C1 segment of cervical spinal cord (tissue), 14 donors: ENCODE data around the gene SHC3.
A peak's percentile ranks its signal among the peaks of the same experiment; 100 is the strongest.

Source experiments
- DNase-seq, 14 donors: peaks; one replicate each; lab custom pipeline; 2025; lab: John Stamatoyannopoulos, UW

Gene SHC3

DNA sequence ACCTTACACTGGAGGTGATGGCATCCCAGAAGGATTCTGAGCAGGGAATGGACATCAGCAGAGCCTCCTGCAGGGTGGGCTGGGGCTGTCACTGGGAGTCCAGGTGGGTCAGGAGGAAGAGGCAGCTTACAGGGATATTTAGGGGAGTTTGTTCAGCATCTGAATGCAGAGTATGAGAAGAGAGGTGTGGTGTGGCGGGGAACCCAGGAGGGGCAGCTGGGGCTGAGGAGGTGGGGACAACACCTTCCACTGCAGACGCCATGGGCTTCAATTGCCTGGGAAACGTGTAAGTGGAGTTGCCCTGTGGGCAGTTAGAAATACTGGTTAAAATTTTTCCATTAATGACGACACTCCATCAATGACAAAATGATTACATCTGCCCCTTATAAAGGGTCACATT is 153.9 kb downstream of the SHC3 start:
- no peak for DNase-seq

DNA sequence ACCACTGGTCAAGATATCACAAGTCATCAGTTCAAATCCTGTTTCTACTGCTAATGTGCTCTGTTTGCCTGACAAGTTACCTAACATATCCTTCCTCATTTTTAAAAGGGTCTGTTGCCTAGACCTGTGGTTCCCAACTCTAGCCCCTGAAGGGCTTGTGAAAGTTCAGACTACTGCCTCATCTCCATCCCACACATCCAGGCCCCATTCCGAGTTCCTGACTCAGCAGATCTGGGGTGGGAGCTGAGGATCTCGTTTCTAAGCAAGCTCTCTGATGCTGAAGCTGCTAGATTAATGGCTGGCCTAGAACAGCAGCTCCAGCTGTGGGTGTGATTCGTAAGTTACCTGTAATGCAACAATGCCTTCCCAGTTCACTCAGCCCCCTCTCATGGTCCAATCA is 154.9 kb downstream of the SHC3 start:
- DNase-seq, result no peak

GRCh38 chr9:89022902-89023301 is 155.7 kb downstream of the SHC3 start:
- no peak for DNase-seq

DNA sequence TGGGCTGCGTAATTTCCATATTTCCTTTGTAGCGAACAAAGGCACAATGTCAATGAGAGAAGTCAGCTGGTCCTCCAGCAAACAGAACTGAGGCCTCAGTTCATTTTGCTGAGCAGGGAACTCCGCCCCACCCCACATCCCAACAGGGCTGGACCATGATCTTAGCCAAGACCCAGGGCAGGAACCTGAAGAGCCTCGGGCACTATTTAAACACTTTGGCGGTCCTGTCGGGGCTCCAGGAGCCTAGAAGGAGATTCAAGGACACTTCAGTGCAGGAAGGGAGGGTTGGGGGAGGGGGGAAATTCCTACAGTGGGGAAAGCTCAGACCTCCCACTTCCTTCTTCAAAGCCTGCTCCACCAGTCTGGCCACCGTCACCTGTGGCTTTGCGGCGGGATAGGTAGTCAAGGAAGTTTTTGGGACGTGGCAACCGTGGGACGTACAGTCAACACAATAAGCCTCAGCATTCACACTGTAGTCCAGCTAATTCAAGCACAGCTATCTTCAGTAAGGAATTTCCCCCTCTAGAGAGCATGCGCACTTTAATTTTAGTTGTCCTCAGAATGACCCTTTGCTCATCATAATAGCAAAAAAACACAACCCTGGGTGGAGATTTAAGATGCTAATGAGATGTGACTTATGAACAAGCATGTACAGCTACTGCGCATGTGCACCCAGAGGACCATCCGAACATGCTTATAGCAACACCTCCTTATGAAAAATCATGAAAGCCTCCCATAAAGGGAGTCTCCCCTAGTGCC is 156.4 kb downstream of the SHC3 start:
- no peak for DNase-seq

DNA sequence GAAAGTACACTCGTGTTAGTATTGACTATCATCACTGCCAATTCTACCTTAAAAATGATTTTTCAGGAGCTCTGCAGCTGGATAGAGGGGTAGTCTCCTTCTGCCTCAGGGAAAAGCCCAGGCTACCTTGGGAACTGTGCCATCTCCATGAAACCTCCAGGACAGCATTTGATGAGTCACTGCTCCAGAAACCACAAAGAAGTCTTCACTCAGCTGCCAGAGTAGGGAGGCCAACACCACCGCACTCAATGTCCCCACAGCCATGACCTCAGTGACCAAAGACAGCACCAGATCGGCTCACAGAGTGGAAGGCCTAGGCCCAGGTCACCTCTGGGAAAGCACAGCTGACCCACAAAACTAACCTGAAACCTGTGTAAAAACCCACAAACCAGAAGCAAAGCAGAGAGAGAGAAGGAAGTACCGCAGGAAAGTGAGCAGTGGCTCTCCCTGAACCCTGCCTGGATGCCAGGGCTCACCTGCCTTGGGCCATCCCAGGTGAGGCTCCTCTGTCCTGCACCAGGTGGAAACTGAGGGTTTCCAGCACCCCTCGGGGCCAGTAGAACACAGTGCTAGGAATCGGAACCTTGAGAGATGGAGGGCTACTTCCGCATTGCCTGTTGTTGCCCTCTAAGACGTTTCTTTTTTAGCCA is 157.3 kb downstream of the SHC3 start:
- peak in 1 of 14 donors; percentile 58 for DNase-seq

GRCh38 chr9:89020754-89021153 is 157.9 kb downstream of the SHC3 start:
- no peak for DNase-seq

DNA sequence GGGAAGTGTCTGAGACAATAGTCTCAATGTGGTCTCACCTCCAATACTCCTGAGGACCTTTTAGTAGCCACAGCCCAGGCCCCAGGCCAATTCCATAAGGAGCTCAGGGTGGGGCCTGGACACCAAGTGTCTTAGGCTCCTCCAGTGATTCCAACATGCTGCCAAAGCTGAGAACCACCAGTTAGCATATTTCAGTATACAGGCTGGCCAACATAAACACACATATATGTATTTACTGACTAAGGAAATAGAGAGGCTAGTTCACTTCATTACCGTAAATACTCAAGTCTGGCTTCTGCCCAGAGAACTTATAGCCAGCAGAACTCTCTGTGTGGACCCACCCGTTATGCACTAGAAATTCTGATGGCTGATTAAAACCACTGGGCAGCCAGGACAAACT is 163.3 kb downstream of the SHC3 start:
- DNase-seq, result no peak

GRCh38 chr9:89014153-89014552 is 164.5 kb downstream of the SHC3 start:
- no peak for DNase-seq

DNA sequence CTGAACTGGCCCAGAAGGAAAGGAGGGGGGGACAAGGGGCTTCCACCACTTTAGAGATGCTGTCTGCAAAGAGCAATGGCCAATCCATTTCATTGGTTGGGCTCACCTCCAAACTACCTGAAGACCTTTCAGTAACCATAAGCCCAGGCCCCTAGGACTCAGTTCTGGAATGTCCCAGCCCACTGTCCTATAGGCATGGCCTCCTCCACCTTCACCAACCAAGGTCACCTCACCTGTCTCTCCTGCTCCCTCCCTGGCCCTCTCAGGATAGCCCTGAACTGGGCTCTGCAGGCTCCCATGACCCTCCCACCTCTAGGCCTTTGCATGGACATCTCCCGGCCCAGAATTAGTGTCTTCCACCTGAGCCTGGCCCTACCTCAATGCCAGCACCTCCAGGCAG is 165.0 kb downstream of the SHC3 start:
- no peak for DNase-seq

GRCh38 chr9:89012294-89013042 is 166.2 kb downstream of the SHC3 start:
- no peak for DNase-seq

- no peak for DNase-seq
Measured at GRCh38 chr9:89011683-89012082, 166.9 kb downstream of the SHC3 start.

GRCh38 chr9:89010526-89011111 is 168.0 kb downstream of the SHC3 start:
- no peak for DNase-seq

DNA sequence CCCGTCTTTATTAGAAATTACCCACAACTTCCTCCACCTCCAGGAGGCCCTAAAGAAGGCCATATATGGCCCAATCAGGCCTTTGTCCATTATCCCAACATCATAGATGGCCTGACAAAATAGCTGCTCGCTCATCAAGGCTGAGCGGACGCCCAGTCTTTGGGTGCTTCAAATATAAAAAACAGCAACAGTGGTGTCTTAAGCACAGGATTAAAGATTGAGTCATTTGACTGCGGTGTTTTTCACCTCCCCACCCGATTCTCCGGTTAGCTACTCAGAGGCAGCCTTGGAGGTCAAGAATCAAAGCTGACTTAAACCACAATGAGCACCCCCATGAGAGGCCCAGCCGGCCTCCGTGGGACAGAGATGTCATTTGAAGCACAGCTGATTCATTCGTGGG is 168.6 kb downstream of the SHC3 start:
- DNase-seq, result no peak

DNA sequence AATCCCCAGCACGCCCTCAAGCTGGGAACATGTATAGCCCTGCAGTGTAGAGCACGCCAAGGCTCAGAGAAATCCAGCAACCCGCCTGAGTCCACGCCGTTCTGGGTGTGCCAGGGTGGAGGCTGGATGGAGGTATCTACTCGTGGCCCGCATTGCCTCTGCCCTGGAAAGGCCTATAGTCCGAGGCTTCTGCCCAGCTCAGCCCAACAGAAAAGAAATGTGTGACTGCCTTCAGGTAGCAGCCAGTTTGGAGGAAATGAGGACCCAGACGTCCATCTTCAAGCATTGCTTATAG is 169.1 kb downstream of the SHC3 start:
- DNase-seq, result no peak

- no peak for DNase-seq
Measured at GRCh38 chr9:89008744-89009545, 169.7 kb downstream of the SHC3 start.

- DNase-seq, result no peak
Measured at GRCh38 chr9:89008055-89008743, 170.4 kb downstream of the SHC3 start.

DNA sequence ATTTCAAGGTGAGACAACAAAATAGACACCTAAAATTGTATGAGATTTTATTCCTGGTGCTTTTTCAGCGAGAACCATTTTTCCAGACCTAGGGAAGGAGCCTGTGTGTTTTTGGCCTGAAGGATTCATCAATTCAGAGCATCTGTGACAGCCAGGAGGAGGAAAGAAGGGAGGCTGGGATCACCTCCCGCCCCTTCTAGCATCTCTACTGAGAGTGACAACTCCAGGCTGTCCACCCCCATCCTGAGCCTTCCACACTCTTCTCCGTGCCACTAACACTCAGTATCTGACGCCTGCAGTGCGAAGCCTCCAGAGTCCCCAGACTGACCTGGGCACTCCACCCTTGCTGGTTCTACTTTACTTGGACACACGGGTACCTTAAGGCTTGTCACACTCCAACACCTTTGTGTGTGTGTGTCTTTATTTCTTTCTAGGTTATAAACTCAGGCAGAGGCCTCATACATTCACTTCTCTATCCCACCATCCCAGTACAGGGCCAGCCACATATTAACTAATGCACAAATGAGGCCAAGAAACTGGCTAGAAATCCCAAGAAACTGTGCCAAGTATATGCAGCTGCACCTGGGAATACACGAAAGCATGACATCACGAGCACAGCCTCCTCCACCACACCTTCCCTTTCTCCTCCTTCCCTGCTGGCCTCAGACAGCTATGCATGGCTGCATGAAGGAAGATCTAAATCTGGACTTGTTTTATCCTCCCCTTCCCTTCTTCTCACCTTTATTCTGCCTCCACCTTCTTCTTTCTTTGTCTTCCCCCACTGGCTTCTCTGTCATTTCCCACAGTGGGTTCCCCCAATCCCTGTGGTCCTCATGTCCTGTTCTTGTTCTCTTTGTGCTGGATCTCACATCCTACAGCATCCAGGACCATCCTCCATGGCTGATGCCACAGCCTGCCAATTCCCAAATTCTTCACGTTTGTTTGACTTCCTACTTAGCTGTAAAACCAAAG is 171.3 kb downstream of the SHC3 start:
- DNase-seq, result no peak

GRCh38 chr9:89006267-89006666 is 172.4 kb downstream of the SHC3 start:
- no peak for DNase-seq

DNA sequence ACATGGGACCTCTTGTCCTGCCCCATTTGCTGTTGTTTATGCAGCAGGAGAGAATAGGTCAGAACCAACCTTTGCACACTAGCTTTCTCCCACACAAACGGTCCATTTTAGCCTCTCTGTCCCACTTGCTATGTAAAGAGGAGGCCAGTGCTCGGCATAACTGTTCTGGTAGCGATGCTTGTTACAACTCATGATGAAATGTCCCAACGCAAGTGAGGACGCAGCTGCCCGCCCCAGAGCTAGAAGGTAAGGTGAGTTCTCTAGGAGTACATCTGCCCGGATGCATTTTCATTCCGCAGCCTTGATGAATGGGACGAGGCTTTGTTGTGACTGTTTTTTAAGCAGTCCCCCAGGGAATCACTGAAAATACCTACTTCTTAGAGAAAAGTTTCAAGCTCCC is 173.3 kb downstream of the SHC3 start:
- DNase-seq, result no peak

DNA sequence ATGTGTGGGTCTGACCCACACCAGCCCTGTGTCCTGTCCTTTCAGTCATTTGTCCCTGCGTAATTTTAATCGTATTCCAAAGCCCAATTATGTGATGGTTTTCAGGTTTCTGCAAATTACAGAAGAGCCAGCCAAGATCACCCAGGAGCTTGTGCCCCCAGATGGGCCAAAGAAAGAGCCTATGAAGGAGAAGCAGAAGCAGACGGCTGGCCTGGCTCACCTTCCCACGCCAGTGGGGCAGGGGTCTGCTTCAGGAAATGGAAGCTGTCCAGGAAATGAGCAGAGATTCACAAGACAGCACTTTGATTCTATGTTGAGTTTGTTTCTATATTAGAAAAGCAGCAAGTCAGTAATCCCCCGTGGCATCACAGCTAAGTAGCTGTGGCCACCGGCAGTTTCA is 175.6 kb downstream of the SHC3 start:
- DNase-seq, result no peak
